HepG2 (cell line): ENCODE results near the gene DAPK3. TPM values are rescaled to one million over a fixed set of nuclear protein-coding genes. Genes with fewer than 3 reads are reported as not detected.

Experiments used
- ARNT ChIP-seq: fragments of 450-650 bp; IDR thresholded peaks from 2 replicates; pipeline ENCODE4 v1.6.1; 2017
- FOXK2 ChIP-seq: fragments of 450-650 bp; IDR thresholded peaks from 2 replicates; pipeline ENCODE4 v1.6.1; 2016
- HCFC1 ChIP-seq: fragments of 150-350 bp; IDR thresholded peaks from 2 replicates; pipeline ENCODE4 v1.6.1; 2014; ENCODE audit warnings: low read depth, low read length
- MIER3 ChIP-seq: IDR thresholded peaks from 2 replicates; pipeline ENCODE4 v1.6.1; 2016; ENCODE audit warnings: missing compliant biosample characterization, borderline replicate concordance
- MTA1 ChIP-seq: sonication (generic); formaldehyde crosslinking; IDR thresholded peaks from 2 replicates; pipeline ENCODE4 v1.4.0; 2020; ENCODE audit warnings: missing genetic modification reagents, mild to moderate bottlenecking, borderline replicate concordance
- PHF20 ChIP-seq: sonication (generic); formaldehyde crosslinking; IDR thresholded peaks from 2 replicates; pipeline ENCODE4 v1.5.0; 2020; ENCODE audit warnings: mild to moderate bottlenecking, missing genetic modification reagents
- RARA ChIP-seq: IDR thresholded peaks from 2 replicates; pipeline ENCODE4 v1.6.1; 2016; ENCODE audit warnings: missing genetic modification reagents, missing compliant biosample characterization
- RELA ChIP-seq: sonication (generic); formaldehyde crosslinking; IDR thresholded peaks from 2 replicates; pipeline ENCODE4 v1.4.0; 2020; ENCODE audit warnings: missing genetic modification reagents
- REPIN1 ChIP-seq: sonication (generic); formaldehyde crosslinking; IDR thresholded peaks from 2 replicates; pipeline ENCODE4 v1.8.0; 2022; ENCODE audit warnings: missing genetic modification reagents, low read depth, mild to moderate bottlenecking, borderline replicate concordance
- RXRB ChIP-seq: IDR thresholded peaks from 2 replicates; pipeline ENCODE4 v1.6.1; 2016; ENCODE audit warnings: borderline replicate concordance, missing genetic modification reagents, missing compliant biosample characterization
- SKI ChIP-seq: fragments of 450-650 bp; IDR thresholded peaks from one replicate; pipeline ENCODE4 v1.6.1; 2018; ENCODE audit warnings: mild to moderate bottlenecking; ENCODE audit not compliant: partially characterized antibody
- SP140L ChIP-seq: sonication (generic); formaldehyde crosslinking; IDR thresholded peaks from 2 replicates; pipeline ENCODE4 v1.4.0; 2020; ENCODE audit warnings: missing genetic modification reagents, borderline replicate concordance
- TCF12 ChIP-seq, 2 experiments: fragments of 450-650 bp in 1 of 2; sonication (generic) in 1 of 2; formaldehyde crosslinking in 1 of 2; IDR thresholded peaks; 2 replicates each; pipeline versions ENCODE4 v1.6.1 to v1.8.0; 2017 to 2022; ENCODE audit warnings: antibody characterized with exemption in 1 of 2, mild to moderate bottlenecking in 1 of 2, missing genetic modification reagents in 1 of 2, moderate library complexity in 1 of 2
- TP53 ChIP-seq: sonication (generic); formaldehyde crosslinking; conservative IDR thresholded peaks from 2 replicates; pipeline ENCODE4 v1.4.0; 2020; ENCODE audit warnings: missing genetic modification reagents
- ZFAT ChIP-seq: sonication (generic); formaldehyde crosslinking; conservative IDR thresholded peaks from 2 replicates; pipeline ENCODE4 v1.8.1; 2023; ENCODE audit warnings: missing genetic modification reagents, inconsistent platforms
- ZNF3 ChIP-seq: IDR thresholded peaks from 2 replicates; pipeline ENCODE4 v1.7.0; 2017; ENCODE audit warnings: inconsistent platforms
- ZNF430 ChIP-seq: sonication (generic); formaldehyde crosslinking; IDR thresholded peaks from 2 replicates; pipeline ENCODE4 v1.9.0; 2021; ENCODE audit warnings: mild to moderate bottlenecking, missing genetic modification reagents
- ZNF496 ChIP-seq: sonication (generic); formaldehyde crosslinking; IDR thresholded peaks from 2 replicates; pipeline ENCODE4 v1.8.1; 2023; ENCODE audit warnings: mild to moderate bottlenecking, moderate library complexity, missing genetic modification reagents; ENCODE audit not compliant: insufficient replicate concordance
- ZNF768 ChIP-seq: sonication (generic); formaldehyde crosslinking; IDR thresholded peaks from 2 replicates; pipeline ENCODE4 v1.4.0; 2020; ENCODE audit warnings: missing genetic modification reagents
- ZNF782 ChIP-seq: sonication (generic); formaldehyde crosslinking; IDR thresholded peaks from 2 replicates; pipeline ENCODE4 v1.4.0; 2020; ENCODE audit warnings: missing genetic modification reagents, mild to moderate bottlenecking, borderline replicate concordance
- polyA plus RNA-seq, 8 experiments: library from polyadenylated mRNA; depleted of rRNA in 3 of 8; stranded (reverse) in 7 of 8; unstranded in 1 of 8; fragments of >200 nt; fragmentation: Illumina TruSeq in 4 of 8; extraction: Trizol in 4 of 8; gene quantifications; 2 replicates each; pipeline versions ENCODE4 v1.2.1 to v1.2.3, GENCODE V29; 2011 to 2016; ENCODE audit warnings: low read depth in 4 of 8, missing spikeins in 1 of 8, mixed read lengths in 1 of 8; ENCODE audit not compliant: insufficient read depth in 1 of 8
- total RNA-seq, 5 experiments: library from RNA; depleted of rRNA; stranded (reverse); fragments of >200 nt; fragmentation: Illumina TruSeq; extraction: Trizol; gene quantifications; 2 replicates each; pipeline ENCODE4 v1.2.3, GENCODE V29; 2016; ENCODE audit warnings: low read depth in 1 of 5
- TF ChIP-seq, protein P1 (sequence below): sonication (generic); formaldehyde crosslinking; IDR thresholded peaks from 2 replicates; pipeline ENCODE4 v1.4.0; 2020; ENCODE audit warnings: missing genetic modification reagents
- TF ChIP-seq, protein P2 (sequence below): sonication (generic); formaldehyde crosslinking; IDR thresholded peaks from 2 replicates; pipeline ENCODE4 v1.4.0; 2020; ENCODE audit warnings: missing genetic modification reagents
- TF ChIP-seq, protein P3 (sequence below): sonication (generic); formaldehyde crosslinking; IDR thresholded peaks from 2 replicates; pipeline ENCODE4 v1.5.0; 2020; ENCODE audit warnings: missing genetic modification reagents

The DAPK3 gene
- total and polyA plus RNA-seq, 2 of the 13 experiments (the other 11 are each of a cell fraction or from before 2014, with no cell fraction given): 30.5 to 37.3 TPM

DNA sequence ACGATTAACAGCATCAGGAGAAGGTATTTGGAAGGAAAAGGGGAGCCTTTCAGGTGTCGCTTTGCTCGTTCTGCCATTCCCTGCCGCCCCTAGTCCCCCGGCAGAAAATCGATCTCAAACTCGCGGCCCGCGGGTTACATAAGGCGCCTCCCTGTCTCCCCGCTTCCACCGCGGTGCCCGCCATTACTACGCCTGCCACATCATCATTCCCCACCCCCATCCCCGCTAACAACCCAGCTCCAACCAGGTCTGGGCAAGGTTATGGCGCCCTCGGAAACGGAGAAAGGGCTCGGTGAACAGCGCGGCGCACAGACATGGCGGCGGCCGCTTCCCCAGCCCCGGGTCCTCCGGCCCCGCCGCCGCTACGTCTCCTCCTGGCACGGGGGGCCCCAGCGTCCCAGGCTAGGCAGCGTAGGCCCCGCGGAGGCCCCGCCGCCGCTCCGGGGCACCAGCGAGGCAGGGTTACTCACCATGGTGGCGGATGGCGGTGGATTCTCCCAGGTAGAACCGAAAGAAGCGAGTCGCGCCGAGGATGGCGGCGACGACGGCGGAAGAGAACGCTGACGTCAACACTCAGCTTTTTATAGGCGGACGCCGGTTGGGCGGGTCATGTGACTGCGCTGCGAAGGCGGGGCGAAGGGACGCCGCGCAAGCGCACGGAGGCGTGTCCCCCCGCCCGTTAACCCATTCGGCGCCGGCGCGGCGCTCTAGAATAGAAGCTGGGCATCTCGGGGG, 14.2 kb upstream of the DAPK3 start, which contains the start of gene EEF2 (continued):
- TF ChIP-seq SKI: peak; percentile 79
- TF ChIP-seq RARA (CRISPR knock-in tag): peak; percentile 40; the same call in 1 of the 2 replicates
- TF ChIP-seq ARNT: no peak
- no peak; the same call in 1 of the 2 replicates for TF ChIP-seq SP140L (CRISPR knock-in tag)
- peak; percentile 89; the same call in 1 of the 2 replicates for TF ChIP-seq ZNF430 (CRISPR knock-in tag)
- TF ChIP-seq ZNF768: peak; percentile 89
- no peak for TF ChIP-seq ZNF782 (CRISPR knock-in tag)
- TF ChIP-seq, protein P1, sequence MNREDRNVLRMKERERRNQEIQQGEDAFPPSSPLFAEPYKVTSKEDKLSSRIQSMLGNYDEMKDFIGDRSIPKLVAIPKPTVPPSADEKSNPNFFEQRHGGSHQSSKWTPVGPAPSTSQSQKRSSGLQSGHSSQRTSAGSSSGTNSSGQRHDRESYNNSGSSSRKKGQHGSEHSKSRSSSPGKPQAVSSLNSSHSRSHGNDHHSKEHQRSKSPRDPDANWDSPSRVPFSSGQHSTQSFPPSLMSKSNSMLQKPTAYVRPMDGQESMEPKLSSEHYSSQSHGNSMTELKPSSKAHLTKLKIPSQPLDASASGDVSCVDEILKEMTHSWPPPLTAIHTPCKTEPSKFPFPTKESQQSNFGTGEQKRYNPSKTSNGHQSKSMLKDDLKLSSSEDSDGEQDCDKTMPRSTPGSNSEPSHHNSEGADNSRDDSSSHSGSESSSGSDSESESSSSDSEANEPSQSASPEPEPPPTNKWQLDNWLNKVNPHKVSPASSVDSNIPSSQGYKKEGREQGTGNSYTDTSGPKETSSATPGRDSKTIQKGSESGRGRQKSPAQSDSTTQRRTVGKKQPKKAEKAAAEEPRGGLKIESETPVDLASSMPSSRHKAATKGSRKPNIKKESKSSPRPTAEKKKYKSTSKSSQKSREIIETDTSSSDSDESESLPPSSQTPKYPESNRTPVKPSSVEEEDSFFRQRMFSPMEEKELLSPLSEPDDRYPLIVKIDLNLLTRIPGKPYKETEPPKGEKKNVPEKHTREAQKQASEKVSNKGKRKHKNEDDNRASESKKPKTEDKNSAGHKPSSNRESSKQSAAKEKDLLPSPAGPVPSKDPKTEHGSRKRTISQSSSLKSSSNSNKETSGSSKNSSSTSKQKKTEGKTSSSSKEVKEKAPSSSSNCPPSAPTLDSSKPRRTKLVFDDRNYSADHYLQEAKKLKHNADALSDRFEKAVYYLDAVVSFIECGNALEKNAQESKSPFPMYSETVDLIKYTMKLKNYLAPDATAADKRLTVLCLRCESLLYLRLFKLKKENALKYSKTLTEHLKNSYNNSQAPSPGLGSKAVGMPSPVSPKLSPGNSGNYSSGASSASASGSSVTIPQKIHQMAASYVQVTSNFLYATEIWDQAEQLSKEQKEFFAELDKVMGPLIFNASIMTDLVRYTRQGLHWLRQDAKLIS: peak; percentile 90
- no peak for TF ChIP-seq ZNF3 (CRISPR knock-in tag)
- TF ChIP-seq, protein P2, sequence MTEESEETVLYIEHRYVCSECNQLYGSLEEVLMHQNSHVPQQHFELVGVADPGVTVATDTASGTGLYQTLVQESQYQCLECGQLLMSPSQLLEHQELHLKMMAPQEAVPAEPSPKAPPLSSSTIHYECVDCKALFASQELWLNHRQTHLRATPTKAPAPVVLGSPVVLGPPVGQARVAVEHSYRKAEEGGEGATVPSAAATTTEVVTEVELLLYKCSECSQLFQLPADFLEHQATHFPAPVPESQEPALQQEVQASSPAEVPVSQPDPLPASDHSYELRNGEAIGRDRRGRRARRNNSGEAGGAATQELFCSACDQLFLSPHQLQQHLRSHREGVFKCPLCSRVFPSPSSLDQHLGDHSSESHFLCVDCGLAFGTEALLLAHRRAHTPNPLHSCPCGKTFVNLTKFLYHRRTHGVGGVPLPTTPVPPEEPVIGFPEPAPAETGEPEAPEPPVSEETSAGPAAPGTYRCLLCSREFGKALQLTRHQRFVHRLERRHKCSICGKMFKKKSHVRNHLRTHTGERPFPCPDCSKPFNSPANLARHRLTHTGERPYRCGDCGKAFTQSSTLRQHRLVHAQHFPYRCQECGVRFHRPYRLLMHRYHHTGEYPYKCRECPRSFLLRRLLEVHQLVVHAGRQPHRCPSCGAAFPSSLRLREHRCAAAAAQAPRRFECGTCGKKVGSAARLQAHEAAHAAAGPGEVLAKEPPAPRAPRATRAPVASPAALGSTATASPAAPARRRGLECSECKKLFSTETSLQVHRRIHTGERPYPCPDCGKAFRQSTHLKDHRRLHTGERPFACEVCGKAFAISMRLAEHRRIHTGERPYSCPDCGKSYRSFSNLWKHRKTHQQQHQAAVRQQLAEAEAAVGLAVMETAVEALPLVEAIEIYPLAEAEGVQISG (CRISPR knock-in tag): peak; percentile 87
- no peak for TF ChIP-seq FOXK2
- TF ChIP-seq MTA1 (CRISPR knock-in tag): peak; percentile 31; the same call in 1 of the 2 replicates
- peak; percentile 63 for TF ChIP-seq PHF20 (CRISPR knock-in tag)
- TF ChIP-seq RXRB (CRISPR knock-in tag): peak; percentile 62
- TF ChIP-seq ZNF496: no peak
- TF ChIP-seq HCFC1: peak; percentile 53
- TF ChIP-seq TP53 (CRISPR knock-in tag): no peak
- TF ChIP-seq ZFAT (CRISPR knock-in tag): no peak
- TF ChIP-seq REPIN1: peak; percentile 67; the same call in 1 of the 2 replicates
- TF ChIP-seq MIER3 (CRISPR knock-in tag): no peak
- TF ChIP-seq, protein P3, sequence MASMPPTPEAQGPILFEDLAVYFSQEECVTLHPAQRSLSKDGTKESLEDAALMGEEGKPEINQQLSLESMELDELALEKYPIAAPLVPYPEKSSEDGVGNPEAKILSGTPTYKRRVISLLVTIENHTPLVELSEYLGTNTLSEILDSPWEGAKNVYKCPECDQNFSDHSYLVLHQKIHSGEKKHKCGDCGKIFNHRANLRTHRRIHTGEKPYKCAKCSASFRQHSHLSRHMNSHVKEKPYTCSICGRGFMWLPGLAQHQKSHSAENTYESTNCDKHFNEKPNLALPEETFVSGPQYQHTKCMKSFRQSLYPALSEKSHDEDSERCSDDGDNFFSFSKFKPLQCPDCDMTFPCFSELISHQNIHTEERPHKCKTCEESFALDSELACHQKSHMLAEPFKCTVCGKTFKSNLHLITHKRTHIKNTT (CRISPR knock-in tag): no peak
- TF ChIP-seq TCF12 (IDR thresholded peaks at IDR 0.05): no peak
- TF ChIP-seq TCF12 (CRISPR knock-in tag; IDR thresholded peaks at IDR 0.05): peak; percentile 38; the same call in 1 of the 2 replicates
- TF ChIP-seq RELA (CRISPR knock-in tag): peak; percentile 62; the same call in 1 of the 2 replicates
